Fibroblast of pulmonary artery (primary cell): ENCODE measurements around the gene POLR3K.

Experiments
- DNase-seq: peaks from one replicate; pipeline ENCODE4 v3.0.0-alpha.2; 2010; ENCODE audit warnings: low read depth
- H3K4me3 ChIP-seq: replicated peaks from 2 replicates; pipeline ENCODE4 v1.5.1; 2011; ENCODE audit warnings: low read depth, mild to moderate bottlenecking, control low read depth, low read length, moderate library complexity
- CTCF ChIP-seq: IDR thresholded peaks from 2 replicates; pipeline ENCODE4 v1.5.1; 2011; ENCODE audit warnings: mild to moderate bottlenecking, control low read depth, low read length, inconsistent platforms; ENCODE audit errors: missing control alignments

The POLR3K gene

GRCh38 chr16:63466-63865, 10.1 kb upstream of the POLR3K start:
- no peak overlapping the region for H3K4me3 ChIP-seq
- TF ChIP-seq CTCF = no peak
- no peak for DNase-seq

GRCh38 chr16:62968-63391, 9.6 kb upstream of the POLR3K start:
- H3K4me3 ChIP-seq = no peak overlapping the region
- no peak for DNase-seq

GRCh38 chr16:62283-62967, 9.0 kb upstream of the POLR3K start:
- H3K4me3 ChIP-seq = no peak overlapping the region
- no peak for DNase-seq
- no peak for TF ChIP-seq CTCF

More at GRCh38 chr16:62968-63391, 9.6 kb upstream of the POLR3K start:
- TF ChIP-seq CTCF = no peak

- DNase-seq = no peak
- no peak for TF ChIP-seq CTCF
- H3K4me3 ChIP-seq = no peak overlapping the region
These were observed 8.5 kb upstream of the POLR3K start for GRCh38 chr16:61879-62281.

GRCh38 chr16:60929-61878, 7.8 kb upstream of the POLR3K start:
- no peak for TF ChIP-seq CTCF
- H3K4me3 ChIP-seq = no peak overlapping the region
- no peak for DNase-seq

GRCh38 chr16:60166-60565, 6.8 kb upstream of the POLR3K start:
- no peak for TF ChIP-seq CTCF
- no peak overlapping the region for H3K4me3 ChIP-seq
- DNase-seq = no peak
